ENCODE measurements around the gene TRHDE. TPM values are rescaled to one million over a fixed set of nuclear protein-coding genes. Genes with fewer than 3 reads are reported as not detected.

TRHDE gene
- total RNA-seq, 1 experiment from 2014 or later = 1.2 TPM

DNA sequence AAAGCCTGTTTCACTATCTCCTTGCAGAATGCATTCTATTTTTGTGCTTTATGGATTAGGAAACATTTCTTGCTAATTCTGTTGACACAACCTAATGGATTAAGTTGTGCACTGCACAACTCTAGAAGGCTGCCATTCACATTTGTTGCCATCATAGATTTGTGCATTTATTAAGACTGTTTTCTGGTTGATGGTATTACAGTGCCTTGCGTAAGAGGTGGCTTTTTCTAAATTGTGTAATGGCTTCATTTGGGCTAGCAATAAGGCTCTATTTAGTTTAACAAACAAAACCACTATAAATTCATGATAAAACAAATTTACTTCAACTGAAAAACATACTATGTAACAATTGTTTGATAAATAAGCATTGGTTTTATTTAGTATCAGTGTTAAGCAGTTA lies 175.9 kb downstream of the TRHDE start:
- DNase-seq (ENCODE audit: low read depth) = no peak

DNA sequence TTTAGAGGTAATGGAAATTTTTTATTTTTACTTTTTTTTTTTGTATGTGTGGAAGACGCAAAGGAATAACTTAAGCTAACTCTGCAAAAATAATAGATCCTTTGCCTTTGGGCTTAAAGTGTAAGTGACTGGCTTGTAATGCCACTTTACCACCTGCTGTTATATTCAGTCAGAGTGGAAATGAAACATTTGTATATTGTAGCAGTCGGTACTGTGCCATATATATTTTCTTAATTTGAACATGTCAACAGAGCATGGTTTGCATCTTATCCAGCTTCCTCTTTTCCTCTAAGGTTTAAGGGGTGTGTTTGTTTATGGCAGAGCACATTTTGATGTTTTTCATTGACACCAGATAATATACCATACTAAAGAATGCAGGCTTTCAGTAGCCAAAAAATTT lies 176.6 kb downstream of the TRHDE start:
- no peak for DNase-seq (ENCODE audit: low read depth)

DNA sequence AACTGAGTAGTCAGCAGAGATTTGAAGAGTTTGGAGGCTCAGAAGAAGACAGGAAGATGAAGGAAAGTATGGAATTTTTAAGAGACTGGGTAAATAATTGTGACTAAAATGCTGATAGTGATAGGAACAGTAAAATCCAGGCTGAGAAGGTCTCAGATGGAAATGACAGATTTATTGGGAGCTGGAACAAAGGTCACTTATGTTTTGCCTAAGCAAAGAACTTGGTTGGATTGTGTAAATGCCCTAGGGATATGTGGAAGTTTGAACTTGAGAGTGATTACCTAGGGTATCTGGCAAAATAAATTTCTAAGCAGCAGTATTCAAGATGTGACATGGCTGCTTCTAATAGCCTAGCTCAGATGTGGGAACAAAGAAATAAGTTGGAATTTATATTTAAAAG lies 180.9 kb downstream of the TRHDE start:
- no peak for DNase-seq (ENCODE audit: low read depth)

DNA sequence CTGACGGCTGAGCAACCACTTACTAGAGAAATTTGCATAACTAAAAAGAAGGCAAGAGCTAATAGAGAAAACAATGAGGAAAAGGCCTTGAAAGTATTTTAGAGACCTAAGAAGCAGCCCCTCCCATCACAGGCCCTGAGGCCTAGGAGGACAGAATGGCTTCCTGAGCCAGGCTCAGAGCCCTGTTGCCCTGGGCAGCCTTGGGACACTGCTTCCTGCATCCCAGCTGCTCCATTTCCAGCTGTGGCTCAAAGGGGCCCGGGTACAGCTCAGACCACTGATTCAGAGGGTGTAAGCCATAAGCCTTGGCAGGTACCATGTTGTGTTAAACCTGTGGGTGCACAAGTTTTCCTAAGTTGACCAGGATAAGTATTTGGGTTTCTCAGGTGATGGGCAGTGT lies 181.4 kb downstream of the TRHDE start:
- no peak for DNase-seq (ENCODE audit: low read depth)

GRCh38 chr12:72464471-72464870 lies 192.3 kb downstream of the TRHDE start:
- DNase-seq (ENCODE audit: low read depth) = no peak

GRCh38 chr12:72465155-72465554 lies 193.0 kb downstream of the TRHDE start:
- no peak for DNase-seq (ENCODE audit: low read depth)

DNA sequence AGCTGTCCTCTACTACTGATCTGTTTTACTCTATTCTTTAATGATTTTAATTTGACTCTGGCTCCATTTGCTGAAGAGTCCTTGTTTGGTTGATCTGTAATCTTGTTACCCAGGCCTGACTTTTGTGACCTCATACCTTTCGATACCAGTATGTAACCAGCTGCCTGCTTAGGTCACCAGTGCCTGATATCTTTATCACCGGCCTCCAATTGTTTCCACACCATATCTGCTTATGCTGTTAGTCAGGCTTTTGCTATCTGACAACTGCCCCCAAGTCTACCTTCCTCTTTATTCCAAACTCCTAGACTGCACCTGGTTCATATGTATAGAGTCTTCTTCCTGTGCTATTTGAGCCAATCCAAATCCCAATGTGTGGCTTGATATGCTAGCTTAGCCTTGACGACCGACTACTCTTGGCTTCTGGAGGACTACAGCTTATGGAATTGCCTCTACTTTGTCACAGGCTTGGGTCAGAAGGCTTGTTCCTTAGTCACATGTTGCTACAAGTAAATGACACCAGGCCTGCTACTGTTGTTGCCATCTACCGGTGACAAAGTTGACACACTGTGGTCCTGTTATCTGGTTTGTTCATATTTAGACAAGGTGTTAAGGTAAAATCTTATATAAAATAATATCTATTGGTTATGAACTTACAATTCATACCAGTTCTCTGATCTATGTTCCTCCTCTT lies 193.9 kb downstream of the TRHDE start:
- DNase-seq (ENCODE audit: low read depth) = no peak

- DNase-seq (ENCODE audit: low read depth) = no peak
Observed at GRCh38 chr12:72467985-72468384, 195.8 kb downstream of the TRHDE start.

DNA sequence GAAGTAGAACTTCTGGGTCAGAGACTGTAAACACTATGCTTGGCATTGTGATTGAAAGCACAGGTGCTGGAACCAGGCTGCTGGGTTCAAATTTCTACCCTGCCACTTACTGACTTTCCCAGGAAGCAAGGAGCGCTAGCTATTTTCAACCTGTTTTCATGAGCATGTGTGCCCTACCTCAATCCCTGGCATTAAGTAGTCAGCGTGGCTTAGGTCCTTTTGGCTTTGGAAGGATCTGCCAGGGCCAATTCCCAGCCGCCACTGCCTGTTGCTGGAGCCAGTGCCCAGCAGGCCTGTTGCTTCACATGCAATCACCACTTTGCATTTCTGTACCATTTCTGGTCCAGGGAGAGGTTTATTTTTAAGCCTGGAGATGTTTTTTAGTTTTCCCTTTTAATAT lies 196.3 kb downstream of the TRHDE start:
- no peak for DNase-seq (ENCODE audit: low read depth)

GRCh38 chr12:72471806-72472205 lies 199.6 kb downstream of the TRHDE start:
- DNase-seq (ENCODE audit: low read depth) = no peak

GRCh38 chr12:72472350-72472749 lies 200.2 kb downstream of the TRHDE start:
- no peak for DNase-seq (ENCODE audit: low read depth)

DNA sequence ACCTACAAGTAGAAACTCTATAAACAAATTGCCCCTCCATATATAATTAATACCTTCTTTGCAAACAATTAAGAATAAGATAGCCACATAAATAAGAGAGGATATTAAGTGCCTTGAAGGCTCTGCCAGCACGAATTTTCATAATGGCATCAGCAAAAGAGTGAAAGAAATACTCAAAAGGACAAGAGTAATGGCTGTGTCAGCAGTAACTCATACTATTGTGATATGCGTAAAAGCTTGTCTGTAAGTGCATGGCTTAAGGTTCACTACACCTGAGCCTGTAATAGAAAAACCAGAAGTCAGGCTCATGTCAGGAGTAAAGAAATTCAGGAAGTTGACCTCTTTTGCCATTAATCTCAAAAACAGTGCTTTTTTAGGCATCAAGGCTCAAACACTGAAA lies 204.1 kb downstream of the TRHDE start:
- DNase-seq (ENCODE audit: low read depth) = no peak

DNA sequence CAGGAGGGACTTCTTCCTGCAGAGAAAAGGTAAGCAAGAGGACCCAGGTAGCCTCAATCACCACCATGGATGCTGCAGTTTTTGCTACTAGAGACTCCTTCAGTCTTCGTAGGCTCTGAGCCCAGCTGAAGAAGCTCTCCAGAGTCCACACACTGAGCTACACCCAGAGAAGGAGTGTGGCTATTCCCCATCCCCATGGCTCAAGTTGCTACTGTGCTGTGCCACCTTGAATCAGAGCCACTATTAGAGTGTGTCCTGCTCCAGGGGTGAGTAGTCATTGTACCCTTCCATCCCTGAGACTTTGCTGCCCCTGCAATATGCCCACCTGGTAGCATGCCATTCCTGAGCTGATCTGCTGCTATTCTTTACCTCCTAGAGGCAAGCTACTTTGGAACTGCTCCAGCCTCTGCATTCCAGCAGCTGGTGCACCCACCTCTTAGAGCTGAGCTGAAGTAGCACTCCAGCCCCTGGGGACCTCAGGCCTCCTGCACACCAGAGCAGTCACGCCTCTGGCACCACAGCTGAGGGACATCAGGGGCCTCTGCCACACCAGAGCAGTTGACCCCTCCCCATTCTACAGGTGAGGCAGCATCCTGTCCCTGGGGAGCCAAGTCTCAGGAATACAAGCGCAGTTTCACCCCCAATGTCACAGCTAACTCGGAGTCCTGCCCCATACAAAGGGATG lies 213.0 kb downstream of the TRHDE start:
- DNase-seq (ENCODE audit: low read depth) = no peak

- no peak for DNase-seq (ENCODE audit: low read depth)
Observed at GRCh38 chr12:72491426-72491825, 219.3 kb downstream of the TRHDE start.

DNA sequence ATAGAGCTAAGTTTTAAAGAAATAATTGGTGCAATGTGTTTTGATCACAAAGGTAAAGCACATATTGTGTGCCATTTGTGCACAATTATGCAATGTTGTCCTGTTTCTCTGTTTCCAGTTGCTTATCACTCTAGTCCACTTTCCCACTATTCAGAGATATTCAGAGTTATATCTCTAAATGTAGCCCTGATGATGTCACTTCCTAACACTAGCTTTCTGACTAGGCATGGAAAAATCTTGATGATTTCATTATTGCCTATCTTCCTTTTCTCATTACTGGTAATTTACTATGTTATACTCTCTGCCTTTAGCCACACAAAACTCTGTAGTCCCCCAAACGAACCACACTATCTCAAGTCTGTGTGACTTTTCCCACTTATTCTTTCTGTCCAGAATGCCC lies 221.2 kb downstream of the TRHDE start:
- DNase-seq (ENCODE audit: low read depth) = no peak

GRCh38 chr12:72498354-72498753 lies 226.2 kb downstream of the TRHDE start:
- no peak for DNase-seq (ENCODE audit: low read depth)

- DNase-seq (ENCODE audit: low read depth) = no peak
Observed at GRCh38 chr12:72499244-72499643, 227.1 kb downstream of the TRHDE start.

DNA sequence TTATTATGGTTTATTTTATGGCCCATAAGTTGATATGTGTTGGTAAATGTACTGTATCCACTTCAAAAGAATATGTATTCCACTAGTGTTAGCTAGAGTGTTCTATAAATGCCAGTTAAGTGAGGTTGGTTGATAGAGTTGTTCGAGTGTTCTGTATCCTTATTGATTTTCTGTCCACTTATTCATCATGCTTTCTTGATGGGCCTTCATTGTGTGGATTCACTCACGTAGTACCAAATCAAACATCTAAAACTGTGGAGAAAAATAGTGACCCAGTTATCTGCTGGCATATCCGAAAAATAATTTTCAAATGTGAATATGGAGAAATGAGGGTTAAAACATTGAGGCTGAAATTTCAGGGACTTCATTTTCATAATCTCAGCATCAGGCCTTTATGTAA lies 230.4 kb downstream of the TRHDE start:
- no peak for DNase-seq (ENCODE audit: low read depth)

GRCh38 chr12:72505227-72505626 lies 233.1 kb downstream of the TRHDE start:
- DNase-seq (ENCODE audit: low read depth) = no peak

DNA sequence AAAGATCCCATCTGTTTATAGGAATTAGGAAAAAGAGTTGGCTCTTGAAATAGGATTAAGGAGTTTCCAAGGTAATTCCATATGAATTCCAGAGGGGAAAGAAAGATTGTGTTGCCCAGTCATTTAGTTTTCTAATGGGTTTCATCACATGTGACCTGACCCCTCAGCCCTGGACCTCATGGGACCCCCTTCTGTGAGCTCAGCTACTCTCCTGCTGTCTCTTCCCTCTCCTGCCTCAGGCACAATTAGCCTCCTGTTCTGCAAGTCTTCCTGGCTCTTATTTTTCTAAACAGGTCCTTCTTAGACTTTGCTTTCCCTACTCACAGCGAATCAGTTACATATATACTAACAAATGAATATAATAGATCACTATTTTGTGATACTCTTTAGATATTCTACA lies 237.7 kb downstream of the TRHDE start:
- no peak for DNase-seq (ENCODE audit: low read depth)

DNA sequence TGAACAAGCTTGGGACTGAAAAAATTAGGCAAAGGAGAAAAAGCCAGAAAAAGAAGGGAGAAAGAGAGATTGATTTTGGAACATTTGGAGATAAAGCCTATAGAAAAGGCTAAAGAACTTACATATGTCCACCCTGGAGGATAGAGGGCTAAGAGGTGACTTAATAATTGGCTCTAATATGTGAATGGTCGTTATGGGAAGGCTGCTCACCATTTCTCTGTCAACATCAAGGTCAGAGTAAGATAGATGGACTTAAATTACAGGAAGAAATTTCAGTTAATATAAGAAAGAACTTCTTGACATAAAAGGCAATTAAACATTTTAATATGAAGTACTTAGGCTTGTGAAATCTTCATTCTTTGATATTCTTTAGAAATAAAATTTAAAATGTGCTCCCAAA lies 238.6 kb downstream of the TRHDE start:
- DNase-seq (ENCODE audit: low read depth) = no peak

GRCh38 chr12:72511498-72511897 lies 239.3 kb downstream of the TRHDE start:
- DNase-seq (ENCODE audit: low read depth) = no peak

DNA sequence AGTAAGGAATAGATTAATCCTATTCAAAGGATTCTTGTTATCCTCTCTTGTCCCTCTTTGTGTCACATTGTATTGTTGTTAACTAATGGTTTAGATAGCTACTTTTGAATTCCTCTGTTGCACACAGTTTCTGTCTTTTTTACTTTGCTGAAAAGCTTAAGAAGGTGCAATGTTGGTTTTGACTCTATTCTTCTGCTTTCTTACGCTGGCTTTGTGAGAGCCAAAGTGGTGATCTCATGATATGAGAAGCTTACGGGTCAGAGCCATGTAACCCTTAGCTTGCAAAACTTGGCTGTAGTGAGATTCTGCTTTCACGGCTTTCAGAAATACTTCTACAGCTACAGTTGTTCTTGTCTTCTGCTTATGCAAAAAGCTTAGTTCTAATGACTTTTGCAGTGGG lies 239.7 kb downstream of the TRHDE start:
- no peak for DNase-seq (ENCODE audit: low read depth)

Data from RPMI7951 (cell line).